Inferior parietal cortex (tissue), 1 donor: ENCODE results near the gene OR8H1.

Experiments used
- DNase-seq: peaks from one replicate; pipeline ENCODE4 v3.0.0-alpha.2; 2016; ENCODE audit errors: extremely low spot score

Gene OR8H1, protein sequence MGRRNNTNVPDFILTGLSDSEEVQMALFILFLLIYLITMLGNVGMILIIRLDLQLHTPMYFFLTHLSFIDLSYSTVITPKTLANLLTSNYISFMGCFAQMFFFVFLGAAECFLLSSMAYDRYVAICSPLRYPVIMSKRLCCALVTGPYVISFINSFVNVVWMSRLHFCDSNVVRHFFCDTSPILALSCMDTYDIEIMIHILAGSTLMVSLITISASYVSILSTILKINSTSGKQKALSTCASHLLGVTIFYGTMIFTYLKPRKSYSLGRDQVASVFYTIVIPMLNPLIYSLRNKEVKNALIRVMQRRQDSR

DNA sequence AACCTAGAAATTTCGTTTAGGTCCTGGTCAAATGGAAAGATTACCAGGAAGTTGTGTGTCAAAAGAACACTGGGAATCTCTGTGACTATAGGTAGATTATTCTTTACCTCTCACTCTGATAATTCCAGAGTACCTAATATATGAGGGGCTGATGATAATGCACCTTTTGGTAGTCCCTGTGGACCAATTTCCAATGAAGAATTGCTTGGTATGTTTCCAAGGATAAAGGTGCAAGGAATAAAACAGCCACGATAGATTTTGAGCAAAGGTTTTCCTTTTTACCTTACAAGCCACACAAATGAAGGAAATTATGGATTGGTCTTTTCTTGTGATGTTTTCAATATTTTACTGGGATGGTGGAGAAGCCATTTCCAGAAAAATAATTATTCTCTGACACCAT, at the start of gene OR8H1:
TSS of gene OR8H1 (minus strand) at position 101 of the 400 bp plus-strand sequence. CDS start 1,192 bp downstream, outside the sequence.
- DNase-seq, result no peak

DNA sequence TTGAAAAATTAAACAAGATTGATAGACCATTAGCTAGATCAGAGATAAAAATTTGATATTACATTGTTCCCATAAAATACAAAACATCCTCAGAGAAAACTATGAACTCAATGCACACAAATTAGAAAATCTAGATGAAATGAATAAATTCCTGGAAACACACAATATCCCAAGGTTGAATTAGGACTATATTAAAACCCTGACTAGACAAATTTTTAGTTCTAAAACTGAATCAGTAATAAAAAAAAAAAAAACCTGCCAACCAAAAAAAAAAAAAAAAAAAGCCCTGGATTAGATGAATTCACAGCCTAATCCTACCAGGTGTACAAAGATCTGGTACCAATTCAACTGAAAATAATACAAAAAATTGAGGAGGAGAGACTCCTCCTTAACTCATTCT, 48.2 kb upstream of the OR8H1 start:
- no peak for DNase-seq

DNA sequence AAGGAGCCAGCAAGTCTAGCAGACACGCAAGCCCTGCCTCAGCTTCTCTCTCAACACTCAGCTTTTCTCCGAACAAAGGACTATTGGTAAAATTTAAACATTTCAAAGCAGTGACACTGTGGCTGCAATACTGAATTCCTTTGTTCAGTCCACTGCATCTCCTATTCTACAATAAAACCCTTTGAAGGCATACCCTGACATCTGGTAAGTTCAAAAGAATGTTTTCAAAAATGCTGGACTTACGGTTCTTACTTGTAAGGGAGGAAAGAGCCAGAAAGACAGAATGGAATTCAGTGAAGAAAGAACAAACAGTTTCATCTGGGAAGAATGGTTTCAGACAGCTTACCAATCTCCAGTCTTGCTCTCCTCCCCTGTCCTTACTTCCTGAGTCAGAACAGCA, 41.1 kb upstream of the OR8H1 start:
- no peak for DNase-seq

DNA sequence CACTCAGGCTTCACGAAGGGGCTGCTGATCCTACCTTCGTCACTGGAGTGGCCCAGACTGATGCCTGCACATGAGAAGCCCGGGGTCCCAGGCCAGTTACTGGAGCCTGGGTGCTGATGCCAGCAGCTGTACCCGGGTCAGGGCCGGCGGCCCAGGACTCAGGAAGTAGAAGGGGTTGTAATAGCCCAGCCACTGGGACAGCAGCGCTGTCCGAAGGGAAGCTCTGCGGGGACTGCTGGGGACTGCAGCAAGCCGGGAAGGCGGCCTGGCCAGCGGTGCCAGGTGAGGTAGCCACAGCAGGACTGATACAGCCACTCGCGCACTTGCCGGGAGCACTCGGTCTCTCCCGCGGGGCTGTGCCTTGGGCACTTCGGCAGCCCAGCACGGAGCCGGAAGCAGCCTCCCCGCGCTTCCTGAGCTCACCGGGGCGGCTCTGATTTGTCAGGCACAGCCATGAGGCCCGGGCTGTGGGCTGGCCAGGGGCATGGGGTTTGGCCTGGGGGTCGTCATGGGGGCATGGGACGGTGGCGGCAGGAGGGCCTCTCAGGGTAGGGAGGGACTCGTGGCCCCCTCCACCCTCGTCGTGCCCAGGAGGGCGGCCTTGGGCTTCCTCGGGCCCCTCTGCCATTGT, 39.9 kb upstream of the OR8H1 start:
- DNase-seq, result no peak

DNA sequence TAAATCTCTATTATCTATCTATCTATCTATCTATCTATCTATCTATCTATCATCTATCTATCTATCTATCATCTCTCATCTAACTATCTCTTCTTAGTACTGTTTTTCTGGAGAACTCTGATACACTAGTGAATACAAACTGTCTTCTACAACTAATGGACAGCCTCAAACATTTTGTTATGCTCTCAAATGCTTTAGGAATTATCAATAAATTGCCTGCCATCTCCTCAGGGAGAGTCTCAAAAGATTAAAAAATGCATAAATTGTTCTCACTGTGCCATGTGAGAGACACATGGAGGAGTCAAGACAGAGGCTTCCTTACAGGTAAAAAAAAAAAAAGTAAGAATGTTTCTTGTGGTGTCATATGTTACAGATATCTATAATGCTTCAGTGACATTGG, 22.8 kb upstream of the OR8H1 start, which contains the start of gene OR8K3:
TSS of gene OR8K3 (plus strand) at position 301 of the 400 bp plus-strand sequence. CDS start 3,163 bp downstream, outside the sequence.
- no peak for DNase-seq

DNA sequence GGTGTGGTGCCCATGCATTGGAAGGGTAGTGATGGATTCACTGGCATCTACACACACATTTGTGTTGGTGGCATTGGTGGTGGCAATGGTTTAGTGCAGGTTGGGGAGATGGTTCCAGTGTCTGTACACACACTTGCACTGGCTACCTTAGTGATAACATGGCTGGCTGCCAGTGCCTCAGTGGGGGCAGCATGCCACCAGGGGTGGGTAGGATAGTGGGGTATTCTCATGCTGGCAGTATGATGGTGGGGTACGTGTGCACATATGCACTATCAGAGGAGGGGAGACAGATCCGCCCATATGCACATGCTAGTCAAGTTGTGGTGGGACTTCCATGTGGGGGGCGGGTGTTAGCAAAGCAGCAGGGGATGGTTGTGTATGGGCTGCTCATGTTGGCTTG, 15.8 kb upstream of the OR8H1 start:
- DNase-seq, result no peak

DNA sequence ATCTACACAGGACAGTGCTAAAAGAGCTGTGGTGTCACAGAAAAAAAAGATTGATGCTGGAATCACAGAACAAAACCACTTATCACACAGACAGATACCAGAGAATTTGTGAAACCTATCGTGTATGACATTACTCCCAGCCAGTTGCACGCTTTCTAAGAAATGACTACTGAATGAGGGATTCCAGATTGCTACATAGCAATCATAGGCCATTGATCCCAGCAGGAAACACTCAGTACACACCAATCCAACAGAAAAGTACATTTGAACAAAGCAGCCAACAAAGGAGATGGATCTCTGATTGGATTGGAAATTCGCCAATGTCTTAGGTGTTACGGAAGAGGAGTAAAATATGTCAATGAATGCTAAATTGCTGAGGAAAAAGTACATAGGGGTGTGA, 4.8 kb upstream of the OR8H1 start:
- DNase-seq, result no peak

DNA sequence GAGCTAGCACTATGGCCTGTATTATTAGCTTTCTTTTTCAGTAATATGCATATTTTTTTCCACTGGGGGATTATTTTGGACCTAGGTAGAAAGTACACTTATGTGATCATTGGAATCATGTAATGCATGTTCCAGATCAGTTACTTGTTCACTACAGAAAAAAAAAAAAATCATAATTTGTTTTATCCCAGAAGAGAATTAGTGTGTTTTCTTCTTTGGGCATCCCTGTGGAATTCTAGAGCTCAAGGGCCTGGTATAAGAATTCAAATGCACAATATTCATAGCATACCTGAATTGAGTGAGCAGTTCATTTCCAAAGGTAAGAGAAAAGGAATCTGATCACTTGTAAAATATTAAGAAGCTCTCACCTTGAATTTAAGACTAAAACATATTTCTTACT, 18.2 kb downstream of the OR8H1 start, which contains the start of gene OR5T1:
TSS of gene OR5T1 (plus strand) at position 301 of the 400 bp plus-strand sequence. CDS start 1,485 bp downstream, outside the sequence.
- DNase-seq, result no peak

DNA sequence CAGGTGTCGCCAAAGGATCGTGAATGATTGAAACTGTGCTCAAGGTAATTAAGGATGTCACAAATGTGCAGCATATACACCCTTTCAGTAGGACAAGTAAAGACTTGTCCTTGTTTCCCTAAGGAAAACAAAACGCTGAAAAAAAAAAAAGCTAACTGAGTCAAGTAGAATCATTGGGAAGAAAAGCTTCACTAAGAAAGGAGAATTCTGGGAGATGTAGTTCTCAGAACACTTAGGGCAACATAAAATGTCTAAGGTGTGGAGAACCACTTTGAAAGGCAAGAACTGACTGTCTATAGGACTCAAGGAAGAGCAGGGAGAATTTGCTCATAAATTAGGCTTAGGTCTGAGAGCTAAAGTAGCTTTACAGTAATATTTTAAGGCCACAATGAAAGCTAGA, 21.0 kb downstream of the OR8H1 start:
- DNase-seq, result no peak

DNA sequence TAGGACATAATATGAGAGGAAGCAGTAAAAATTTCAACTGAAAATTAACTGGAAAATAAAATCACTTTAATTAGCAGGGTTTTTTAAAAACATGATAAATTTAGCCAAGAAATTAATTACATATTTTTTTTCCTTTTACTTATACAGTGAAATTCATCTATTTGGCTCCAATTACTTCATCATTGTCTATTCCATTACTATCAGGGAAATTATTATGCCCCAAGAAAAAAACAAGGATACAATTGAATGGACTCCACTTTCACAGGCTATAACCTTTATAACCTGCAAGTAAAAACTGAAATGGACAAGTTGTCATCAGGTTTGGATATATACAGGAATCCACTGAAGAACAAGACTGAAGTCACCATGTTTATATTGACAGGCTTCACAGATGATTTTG, 40.1 kb downstream of the OR8H1 start, which contains the start of gene OR5T3:
TSS of gene OR5T3 (plus strand) at position 301 of the 400 bp plus-strand sequence. CDS start at position 301, 0 bp downstream.
- DNase-seq, result no peak
